Activated T-cell treated with anti-CD3 and anti-CD28 coated beads, Interleukin-2, amount 50 U/mL, for 24 hours (primary cell): ENCODE results near the gene CYB5A.

Source experiments
- DNase-seq: peaks from one replicate; pipeline ENCODE4 v3.0.0-alpha.2; 2020
- H3K27ac Mint-ChIP-seq: 2 replicates; pipeline ENCODE4 v1.8.0; 2020; ENCODE audit warnings: mild to moderate bottlenecking, mixed read lengths
- H3K27me3 Mint-ChIP-seq: 2 replicates; pipeline ENCODE4 v1.8.0; 2020; ENCODE audit warnings: mixed read lengths
- H3K36me3 Mint-ChIP-seq: 2 replicates; pipeline ENCODE4 v1.8.0; 2020; ENCODE audit warnings: low read depth, mixed read lengths
- H3K4me1 Mint-ChIP-seq: 2 replicates; pipeline ENCODE4 v1.8.0; 2020; ENCODE audit warnings: low read depth, mixed read lengths
- H3K4me3 Mint-ChIP-seq: 2 replicates; pipeline ENCODE4 v1.8.0; 2020; ENCODE audit warnings: mild to moderate bottlenecking, moderate library complexity, mixed read lengths
- H3K9me3 Mint-ChIP-seq: 2 replicates; pipeline ENCODE4 v1.8.0; 2020; ENCODE audit warnings: mixed read lengths

CYB5A gene

GRCh38 chr18:74203811-74204210 is 88.0 kb downstream of the CYB5A start:
- Mint-ChIP-seq H3K4me1 (no peaks in the 10 kb centered on the region), H3K27ac (no peak overlapping the region), H3K9me3 (no peaks in the 10 kb centered on the region), H3K27me3 (no peaks in the 10 kb centered on the region), H3K4me3 (no peak overlapping the region), H3K36me3 (no peaks in the 10 kb centered on the region)
- no peak for DNase-seq
